Dedifferentiated amniotic fluid mesenchymal stem cell (primary cell): ENCODE data around the gene ANKRD13C.
A peak's percentile ranks its signal among the peaks of the same experiment; 100 is the strongest.
"Not testable (repeated sequence)": the region's sequence is repeated elsewhere in the genome, so short reads cannot be mapped to it uniquely, and the experiment has no call there.

Experiments
- DNase-seq: peaks from one replicate; pipeline ENCODE4 v3.0.0-alpha.2; 2016; ENCODE audit errors: extremely low spot score

Gene ANKRD13C, protein sequence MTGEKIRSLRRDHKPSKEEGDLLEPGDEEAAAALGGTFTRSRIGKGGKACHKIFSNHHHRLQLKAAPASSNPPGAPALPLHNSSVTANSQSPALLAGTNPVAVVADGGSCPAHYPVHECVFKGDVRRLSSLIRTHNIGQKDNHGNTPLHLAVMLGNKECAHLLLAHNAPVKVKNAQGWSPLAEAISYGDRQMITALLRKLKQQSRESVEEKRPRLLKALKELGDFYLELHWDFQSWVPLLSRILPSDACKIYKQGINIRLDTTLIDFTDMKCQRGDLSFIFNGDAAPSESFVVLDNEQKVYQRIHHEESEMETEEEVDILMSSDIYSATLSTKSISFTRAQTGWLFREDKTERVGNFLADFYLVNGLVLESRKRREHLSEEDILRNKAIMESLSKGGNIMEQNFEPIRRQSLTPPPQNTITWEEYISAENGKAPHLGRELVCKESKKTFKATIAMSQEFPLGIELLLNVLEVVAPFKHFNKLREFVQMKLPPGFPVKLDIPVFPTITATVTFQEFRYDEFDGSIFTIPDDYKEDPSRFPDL

DNA sequence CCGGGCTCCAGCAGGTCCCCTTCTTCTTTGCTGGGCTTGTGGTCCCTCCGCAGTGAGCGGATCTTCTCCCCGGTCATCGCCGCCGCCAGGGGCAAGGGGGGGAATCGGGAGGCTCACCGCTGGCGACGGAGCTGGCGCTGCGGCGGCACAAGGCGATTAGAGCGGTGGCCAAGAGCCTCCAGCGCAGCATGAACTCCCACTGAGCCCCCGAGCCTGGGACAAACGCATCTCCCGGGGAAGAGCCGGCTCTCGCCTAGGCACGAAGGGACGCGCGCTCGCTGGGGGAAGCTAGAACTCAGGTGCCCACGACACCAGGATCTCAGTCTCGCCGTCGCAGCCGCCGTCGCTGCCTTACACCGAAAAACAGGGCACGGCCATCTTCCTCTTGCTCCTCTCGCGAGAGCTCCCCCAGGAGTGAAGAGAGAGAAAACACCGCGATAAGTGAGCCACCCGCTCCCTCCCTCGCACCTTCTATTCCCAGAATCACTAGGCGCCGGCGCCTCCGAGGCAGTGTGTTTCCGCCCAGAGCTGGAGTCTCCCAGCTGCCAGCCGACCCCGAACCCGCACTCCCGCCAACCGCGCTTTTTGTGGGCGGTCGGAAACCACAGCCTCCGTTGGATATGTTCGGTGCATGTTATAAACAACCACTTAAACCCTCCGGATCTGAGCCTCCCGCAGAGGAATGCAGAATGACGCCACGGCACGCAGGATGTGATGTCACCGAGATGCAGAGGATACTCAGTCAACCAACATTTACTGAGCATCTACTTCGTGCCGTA is at the start of gene ANKRD13C:
Gene ANKRD13C (minus strand): TSS at position 391 of the 779 bp plus-strand sequence. CDS start 314 bp downstream, at position 77.
- DNase-seq = peak; percentile 98

GRCh38 chr1:70403759-70404158 is 49.2 kb upstream of the ANKRD13C start:
- DNase-seq = no peak

GRCh38 chr1:70401974-70402373 is 47.5 kb upstream of the ANKRD13C start:
- DNase-seq = no peak

DNA sequence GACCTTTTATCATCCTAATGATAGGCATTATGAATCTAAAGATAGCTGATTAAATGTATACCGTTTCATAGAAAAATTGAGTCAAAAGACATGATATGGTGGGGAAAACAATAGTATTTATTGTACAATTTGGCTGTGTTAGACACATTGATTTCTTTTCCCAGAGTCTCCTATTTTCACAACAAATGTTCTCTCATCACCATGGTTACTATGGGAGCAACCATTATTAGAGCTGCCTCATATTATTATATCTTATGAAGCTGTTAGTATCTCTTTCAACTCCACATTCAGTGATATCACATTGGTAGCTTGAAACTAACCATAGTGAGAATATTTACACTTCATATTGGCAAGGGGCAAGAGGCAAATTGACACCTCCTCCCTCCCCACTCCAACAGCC is 45.8 kb upstream of the ANKRD13C start:
- DNase-seq = no peak

DNA sequence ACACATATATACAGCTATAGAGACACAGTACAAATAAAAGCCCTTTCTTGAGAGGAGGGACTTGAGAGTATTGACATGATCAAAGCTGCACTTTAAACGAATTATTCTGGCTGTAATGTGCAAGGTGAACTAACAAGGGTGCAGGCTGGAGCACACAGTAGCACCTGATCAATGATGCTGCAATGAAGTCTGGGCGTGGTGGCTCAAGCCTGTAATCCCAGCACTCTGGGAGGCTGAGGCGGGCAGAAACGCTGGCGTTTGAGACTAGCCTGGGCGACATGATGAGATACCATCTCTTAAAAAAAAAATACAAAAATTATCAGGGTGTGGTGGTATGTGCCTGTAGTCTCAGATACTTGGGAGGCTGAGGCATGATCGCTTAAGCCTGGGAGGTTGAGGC is 42.5 kb upstream of the ANKRD13C start:
- DNase-seq = no peak

- DNase-seq = no peak
Observed at GRCh38 chr1:70396607-70397006, 42.1 kb upstream of the ANKRD13C start.

- DNase-seq = no peak
Observed at GRCh38 chr1:70392626-70393025, 38.1 kb upstream of the ANKRD13C start.

DNA sequence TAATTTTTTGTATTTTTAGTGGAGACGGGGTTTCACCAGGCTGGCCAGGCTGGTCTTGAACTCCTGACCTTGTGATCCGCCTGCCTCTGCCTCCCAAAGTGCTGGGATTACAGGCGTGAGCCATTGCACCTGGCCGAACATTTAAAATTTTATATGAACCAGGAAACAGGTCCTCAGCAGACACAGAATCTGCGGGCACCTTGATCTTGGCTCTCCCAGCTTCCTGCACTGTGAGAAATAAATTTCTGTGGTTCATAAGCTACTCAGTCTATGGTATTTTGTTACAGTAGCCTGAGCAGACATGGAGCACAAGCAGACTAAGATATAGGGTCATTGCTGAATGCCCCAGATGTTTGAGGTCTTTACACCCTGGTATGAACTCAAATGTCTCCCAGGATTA is 33.0 kb upstream of the ANKRD13C start:
- DNase-seq = no peak

- no peak for DNase-seq
Observed at GRCh38 chr1:70386121-70386520, 31.6 kb upstream of the ANKRD13C start.

- no peak for DNase-seq
Observed at GRCh38 chr1:70385477-70385876, 31.0 kb upstream of the ANKRD13C start.

DNA sequence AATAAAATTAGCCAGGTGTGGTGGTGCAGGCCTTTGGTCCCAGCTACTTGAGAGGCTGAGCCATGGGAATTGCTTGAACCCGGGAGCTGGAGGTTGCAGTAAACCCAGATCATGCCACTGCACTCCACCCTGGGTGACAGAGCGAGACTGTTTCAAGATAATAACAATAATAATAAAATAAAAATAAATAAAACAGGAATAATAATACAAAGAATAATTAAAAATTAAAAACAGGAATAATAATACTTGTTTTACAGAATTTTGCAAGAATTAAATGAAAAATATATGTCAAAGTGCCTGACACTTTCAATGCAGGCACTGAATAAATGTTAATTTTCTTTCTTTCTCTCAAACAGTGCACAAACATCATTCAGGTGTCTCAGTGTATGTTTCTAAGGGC is 30.0 kb upstream of the ANKRD13C start:
- no peak for DNase-seq

GRCh38 chr1:70383483-70383882 is 29.0 kb upstream of the ANKRD13C start:
- DNase-seq = no peak

- no peak for DNase-seq
Observed at GRCh38 chr1:70382682-70383081, 28.2 kb upstream of the ANKRD13C start.

DNA sequence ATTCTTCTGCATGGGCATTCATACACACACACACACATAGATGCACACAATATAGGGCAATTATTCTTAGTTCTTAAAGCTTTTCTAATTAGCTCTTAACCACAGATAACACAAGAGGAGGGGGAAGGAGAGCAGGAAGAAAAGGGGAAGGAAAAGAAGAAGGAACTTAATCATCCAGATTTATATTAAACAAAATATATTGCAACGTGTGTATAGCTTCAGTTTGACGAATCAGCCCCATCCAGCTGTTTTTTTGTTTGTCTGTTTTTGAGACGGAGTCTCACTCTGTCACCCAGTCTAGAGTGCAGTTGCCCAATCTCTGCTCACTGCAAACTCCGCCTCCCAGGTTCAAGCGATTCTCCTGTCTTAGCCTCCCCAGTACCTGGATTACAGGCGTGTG is 21.7 kb upstream of the ANKRD13C start:
- no peak for DNase-seq

- not testable (repeated sequence) for DNase-seq
Observed at GRCh38 chr1:70373580-70373979, 19.1 kb upstream of the ANKRD13C start.

GRCh38 chr1:70372426-70372825 is 17.9 kb upstream of the ANKRD13C start:
- DNase-seq = no peak

DNA sequence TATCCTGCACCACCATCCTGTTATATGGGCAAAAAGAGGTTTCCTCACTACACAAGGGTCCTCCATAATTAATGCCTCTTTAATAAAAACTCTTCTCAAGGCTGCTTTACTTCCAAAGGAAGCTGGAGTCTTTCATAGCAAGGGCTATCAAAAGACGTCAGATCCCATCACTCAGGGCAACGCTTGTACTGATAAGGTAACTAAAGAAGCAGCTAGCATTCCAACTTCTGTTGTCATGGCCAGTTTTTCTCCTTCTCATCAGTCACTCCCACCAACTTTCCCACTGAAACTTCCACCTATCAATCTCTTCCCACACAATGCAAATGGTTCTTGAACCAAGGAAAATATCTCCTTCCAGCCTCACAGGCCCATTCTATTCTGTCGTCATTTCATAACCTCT is 17.1 kb upstream of the ANKRD13C start:
- DNase-seq = not testable (repeated sequence)

DNA sequence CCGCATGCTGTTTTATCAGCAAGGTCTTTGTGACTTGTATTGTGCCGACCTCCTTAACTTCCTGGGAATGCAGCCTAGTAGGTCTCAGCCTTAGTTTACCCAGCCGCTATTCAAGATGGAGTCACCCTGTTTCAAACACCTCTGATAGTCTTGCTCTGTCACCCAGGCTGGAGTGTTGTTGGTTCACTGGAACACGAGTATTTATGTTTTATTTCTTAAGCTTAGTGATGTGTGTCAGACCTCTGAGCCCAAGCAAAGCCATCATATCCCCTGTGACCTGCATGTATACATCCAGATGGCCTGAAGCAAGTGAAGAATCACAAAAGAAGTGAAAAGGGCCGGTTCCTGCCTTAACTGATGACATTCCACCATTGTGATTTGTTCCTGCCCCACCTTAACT is 12.9 kb upstream of the ANKRD13C start:
- not testable (repeated sequence) for DNase-seq

GRCh38 chr1:70366997-70367396 is 12.5 kb upstream of the ANKRD13C start:
- DNase-seq = not testable (repeated sequence)

DNA sequence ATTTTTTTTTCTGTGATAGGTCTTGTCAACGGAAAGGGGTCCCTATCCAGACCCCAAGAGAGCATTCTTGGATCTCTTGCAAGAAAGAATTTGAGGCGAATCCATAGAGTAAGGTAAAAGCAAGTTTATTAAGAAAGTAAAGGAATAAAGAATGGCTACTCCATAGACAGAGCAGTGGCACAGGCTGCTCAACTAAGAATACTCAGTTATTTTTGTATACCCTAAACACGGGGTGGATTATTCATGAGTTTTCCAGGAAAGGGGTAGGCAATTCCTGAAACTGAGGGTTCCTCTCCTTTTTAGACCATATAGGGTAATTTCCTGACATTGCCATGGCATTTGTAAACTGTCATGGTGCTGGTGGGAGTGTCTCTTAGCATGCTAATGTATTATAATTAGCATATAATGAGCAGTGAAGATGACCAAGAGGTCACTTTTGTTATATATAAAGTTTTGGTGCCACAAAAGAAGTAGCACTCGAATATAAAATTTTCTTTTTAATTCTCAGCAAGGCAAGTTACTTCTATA is 12.0 kb upstream of the ANKRD13C start:
- not testable (repeated sequence) for DNase-seq

GRCh38 chr1:70364439-70364838 is 9.9 kb upstream of the ANKRD13C start:
- no peak for DNase-seq

DNA sequence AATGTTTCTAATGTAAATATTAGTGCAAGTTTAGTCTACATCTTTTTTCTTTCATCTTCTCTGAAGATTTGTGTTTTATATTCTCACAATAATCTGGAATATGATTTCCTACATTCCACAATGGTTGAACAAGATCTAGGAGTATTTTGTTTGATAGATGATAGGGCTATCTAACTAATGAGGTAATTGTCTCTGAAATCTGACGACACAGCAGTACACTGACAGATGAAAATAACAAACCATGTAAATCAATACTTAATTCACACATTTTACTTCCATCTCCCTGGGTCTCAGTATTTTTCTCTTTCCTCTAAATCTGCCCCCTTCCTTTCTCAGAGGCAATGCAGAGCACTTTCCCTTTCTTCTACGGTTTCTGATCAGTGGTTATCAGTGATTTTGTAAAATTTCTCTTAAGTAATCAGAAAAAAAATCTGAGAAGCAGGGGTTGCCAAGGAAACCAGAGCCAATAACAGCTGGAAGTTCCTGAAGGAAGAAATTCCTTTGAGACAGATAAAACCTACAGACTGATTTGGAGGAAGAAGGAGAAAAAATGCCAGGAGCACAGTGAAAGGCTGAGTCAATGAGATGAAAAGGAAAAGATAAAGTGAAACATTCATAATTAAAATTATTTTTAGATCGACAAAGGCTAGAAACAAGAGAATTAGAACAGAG is 7.3 kb upstream of the ANKRD13C start:
- no peak for DNase-seq
